GM12875 (cell line): ENCODE measurements around the gene ABLIM2.
"Not testable (repeated sequence)": the region's sequence is repeated elsewhere in the genome, so short reads cannot be mapped to it uniquely, and the experiment has no call there.

ENCODE experiments used
- H3K4me3 ChIP-seq: one replicate; pipeline ENCODE4 v1.5.1; 2011; ENCODE audit warnings: low read depth, low read length, control low read depth
- TF ChIP-seq, protein P1 (sequence below): IDR thresholded peaks from 2 replicates; pipeline ENCODE4 v1.5.1; 2011; ENCODE audit warnings: low read depth, mild to moderate bottlenecking, control low read depth, inconsistent platforms, low read length, moderate library complexity, borderline replicate concordance; ENCODE audit not compliant: insufficient read depth

The ABLIM2 gene

GRCh38 chr4:7928711-7929110 lies 229.9 kb downstream of the ABLIM2 start:
- TF ChIP-seq, protein P1, sequence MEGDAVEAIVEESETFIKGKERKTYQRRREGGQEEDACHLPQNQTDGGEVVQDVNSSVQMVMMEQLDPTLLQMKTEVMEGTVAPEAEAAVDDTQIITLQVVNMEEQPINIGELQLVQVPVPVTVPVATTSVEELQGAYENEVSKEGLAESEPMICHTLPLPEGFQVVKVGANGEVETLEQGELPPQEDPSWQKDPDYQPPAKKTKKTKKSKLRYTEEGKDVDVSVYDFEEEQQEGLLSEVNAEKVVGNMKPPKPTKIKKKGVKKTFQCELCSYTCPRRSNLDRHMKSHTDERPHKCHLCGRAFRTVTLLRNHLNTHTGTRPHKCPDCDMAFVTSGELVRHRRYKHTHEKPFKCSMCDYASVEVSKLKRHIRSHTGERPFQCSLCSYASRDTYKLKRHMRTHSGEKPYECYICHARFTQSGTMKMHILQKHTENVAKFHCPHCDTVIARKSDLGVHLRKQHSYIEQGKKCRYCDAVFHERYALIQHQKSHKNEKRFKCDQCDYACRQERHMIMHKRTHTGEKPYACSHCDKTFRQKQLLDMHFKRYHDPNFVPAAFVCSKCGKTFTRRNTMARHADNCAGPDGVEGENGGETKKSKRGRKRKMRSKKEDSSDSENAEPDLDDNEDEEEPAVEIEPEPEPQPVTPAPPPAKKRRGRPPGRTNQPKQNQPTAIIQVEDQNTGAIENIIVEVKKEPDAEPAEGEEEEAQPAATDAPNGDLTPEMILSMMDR = no peak
- no peak overlapping the region for H3K4me3 ChIP-seq

GRCh38 chr4:7926822-7927221 lies 231.8 kb downstream of the ABLIM2 start:
- TF ChIP-seq, protein P1 = no peak
- H3K4me3 ChIP-seq = no peak overlapping the region

- TF ChIP-seq, protein P1 = no peak
- H3K4me3 ChIP-seq = no peak overlapping the region
Observed at GRCh38 chr4:7924570-7924969, 234.0 kb downstream of the ABLIM2 start.

GRCh38 chr4:7924163-7924562 lies 234.4 kb downstream of the ABLIM2 start:
- TF ChIP-seq, protein P1 = no peak
- no peak overlapping the region for H3K4me3 ChIP-seq

DNA sequence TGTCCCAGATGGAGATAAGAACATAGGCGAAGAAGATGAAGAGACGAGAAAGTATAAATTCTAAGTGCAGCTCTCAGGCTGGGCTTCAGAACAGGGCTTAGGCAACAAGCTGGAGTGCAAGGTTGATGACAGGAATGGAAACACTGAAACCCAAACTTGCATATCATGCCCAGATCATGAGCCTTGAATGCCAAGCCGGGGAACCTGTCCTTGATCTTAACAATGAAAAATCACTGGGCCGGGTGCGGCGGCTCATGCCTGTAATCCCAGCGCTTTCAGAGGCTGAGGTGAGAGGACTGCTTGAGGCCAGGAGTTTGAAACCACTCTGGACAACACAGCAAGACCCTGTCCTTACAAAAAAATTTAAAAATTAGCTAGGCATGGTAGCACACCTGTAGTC lies 236.1 kb downstream of the ABLIM2 start:
- H3K4me3 ChIP-seq = no peak overlapping the region
- TF ChIP-seq, protein P1 = no peak

DNA sequence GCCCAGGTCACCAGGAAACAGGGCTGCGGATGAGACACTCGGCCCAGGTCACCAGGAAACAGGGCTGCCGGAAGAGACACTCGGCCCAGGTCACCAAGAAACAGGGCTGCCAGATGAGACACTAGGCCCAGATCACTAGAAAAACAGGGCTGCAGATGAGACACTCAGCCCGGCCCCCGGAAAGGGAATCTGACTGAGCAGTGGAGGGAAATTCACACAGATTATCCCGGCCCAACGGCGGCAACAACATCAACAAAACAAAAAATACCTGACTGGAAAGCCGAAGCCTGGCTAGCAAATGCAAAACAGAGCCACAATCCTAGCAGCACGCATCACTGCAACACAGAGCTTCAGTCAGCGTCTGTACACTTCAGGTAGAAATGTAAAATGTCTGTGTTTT lies 239.6 kb downstream of the ABLIM2 start:
- TF ChIP-seq, protein P1 = no peak
- H3K4me3 ChIP-seq = no peak overlapping the region

GRCh38 chr4:7918187-7918586 lies 240.4 kb downstream of the ABLIM2 start:
- H3K4me3 ChIP-seq = not testable (repeated sequence)

GRCh38 chr4:7917669-7918068 lies 240.9 kb downstream of the ABLIM2 start:
- no peak overlapping the region for H3K4me3 ChIP-seq
- TF ChIP-seq, protein P1 = no peak
